Stimulated activated CD4-positive, alpha-beta T cell treated with anti-CD3 and anti-CD28 coated beads, Interleukin-1b, Interleukin-23, amount 100 ng/mL, for 24 hours (primary cell): ENCODE data around the gene CD14.
"Not testable (repeated sequence)": the region's sequence is repeated elsewhere in the genome, so short reads cannot be mapped to it uniquely, and the experiment has no call there.

Experiments used
- DNase-seq, 4 experiments: peaks; one replicate each; pipeline ENCODE4 v3.0.0-alpha.2; 2020; ENCODE audit warnings: low read depth in 4 of 4, low spot score in 1 of 4

The CD14 gene

GRCh38 chr5:140635291-140636257 is 2.6 kb upstream of the CD14 start:
- no peak for DNase-seq

GRCh38 chr5:140634103-140634502 is 1.1 kb upstream of the CD14 start:
- no peak for DNase-seq

GRCh38 chr5:140633501-140633900 is 526 bp upstream of the CD14 start:
- DNase-seq = no peak

GRCh38 chr5:140632366-140633020 is 482 bp downstream of the CD14 start:
- peak in 1 of 4 experiments; percentile 24 for DNase-seq

- no peak for DNase-seq
These were observed 1.1 kb downstream of the CD14 start for GRCh38 chr5:140631831-140632365.

GRCh38 chr5:140631036-140631417 is 1.9 kb downstream of the CD14 start:
- no peak for DNase-seq

- no peak for DNase-seq
These were observed 2.5 kb downstream of the CD14 start for GRCh38 chr5:140630292-140631035.

GRCh38 chr5:140628711-140629110 is 4.3 kb downstream of the CD14 start:
- DNase-seq = no peak

GRCh38 chr5:140627972-140628371 is 5.0 kb downstream of the CD14 start:
- no peak for DNase-seq

- DNase-seq = not testable (repeated sequence)
These were observed 8.1 kb downstream of the CD14 start for GRCh38 chr5:140624886-140625285.

GRCh38 chr5:140623061-140623460 is 9.9 kb downstream of the CD14 start:
- not testable (repeated sequence) for DNase-seq

GRCh38 chr5:140622301-140622700 is 10.7 kb downstream of the CD14 start:
- no peak for DNase-seq

GRCh38 chr5:140611020-140611521 is 21.9 kb downstream of the CD14 start:
- DNase-seq = no peak

- no peak for DNase-seq
These were observed 23.8 kb downstream of the CD14 start for GRCh38 chr5:140609126-140609525.

- no peak for DNase-seq
These were observed 24.3 kb downstream of the CD14 start for GRCh38 chr5:140608722-140609121.

GRCh38 chr5:140607031-140607430 is 25.9 kb downstream of the CD14 start:
- no peak for DNase-seq

- no peak for DNase-seq
These were observed 27.1 kb downstream of the CD14 start for GRCh38 chr5:140605879-140606278.

GRCh38 chr5:140603734-140604133 is 29.2 kb downstream of the CD14 start:
- no peak for DNase-seq

GRCh38 chr5:140603446-140603698 is 29.6 kb downstream of the CD14 start:
- DNase-seq = not testable (repeated sequence)

- no peak for DNase-seq
These were observed 30.8 kb downstream of the CD14 start for GRCh38 chr5:140602147-140602546.

- no peak for DNase-seq
These were observed 32.9 kb downstream of the CD14 start for GRCh38 chr5:140600096-140600495.
